Measurements from ENCODE around the gene JRKL. TPM values are rescaled to one million over a fixed set of nuclear protein-coding genes. Genes with fewer than 3 reads are reported as not detected.
"Not testable (repeated sequence)": the region's sequence is repeated elsewhere in the genome, so short reads cannot be mapped to it uniquely, and the experiment has no call there.

The JRKL gene
- polyA plus RNA-seq, 3 donors: 22.0 to 26.9 (median 22.0) TPM

DNA sequence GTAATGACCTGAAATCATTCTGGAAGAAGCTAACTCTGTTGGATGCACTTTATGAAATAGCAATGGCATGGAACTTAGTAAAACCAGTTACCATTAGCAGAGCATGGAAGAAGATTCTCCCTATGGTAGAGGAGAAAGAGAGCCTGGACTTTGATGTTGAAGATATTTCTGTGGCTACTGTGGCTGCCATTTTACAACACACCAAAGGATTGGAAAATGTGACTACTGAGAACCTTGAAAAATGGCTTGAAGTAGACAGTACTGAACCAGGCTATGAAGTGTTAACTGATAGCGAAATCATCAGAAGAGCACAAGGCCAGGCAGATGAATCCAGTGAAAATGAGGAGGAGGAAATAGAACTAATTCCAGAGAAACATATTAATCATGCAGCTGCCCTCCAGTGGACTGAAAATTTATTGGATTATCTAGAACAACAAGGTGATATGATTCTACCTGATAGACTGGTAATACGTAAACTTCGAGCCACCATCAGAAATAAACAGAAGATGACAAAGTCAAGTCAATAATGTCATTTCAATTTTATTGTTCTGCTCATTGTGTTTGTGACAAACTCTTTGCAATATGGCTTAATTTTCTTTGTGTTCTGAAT is 2.0 kb downstream of the JRKL start:
- DNase-seq: no peak

- peak; percentile 12 for DNase-seq
Measured at GRCh38 chr11:96393753-96394348, 4.0 kb downstream of the JRKL start.

GRCh38 chr11:96394773-96395172 is 5.0 kb downstream of the JRKL start:
- no peak for DNase-seq

GRCh38 chr11:96396637-96397036 is 6.8 kb downstream of the JRKL start:
- no peak for DNase-seq

DNA sequence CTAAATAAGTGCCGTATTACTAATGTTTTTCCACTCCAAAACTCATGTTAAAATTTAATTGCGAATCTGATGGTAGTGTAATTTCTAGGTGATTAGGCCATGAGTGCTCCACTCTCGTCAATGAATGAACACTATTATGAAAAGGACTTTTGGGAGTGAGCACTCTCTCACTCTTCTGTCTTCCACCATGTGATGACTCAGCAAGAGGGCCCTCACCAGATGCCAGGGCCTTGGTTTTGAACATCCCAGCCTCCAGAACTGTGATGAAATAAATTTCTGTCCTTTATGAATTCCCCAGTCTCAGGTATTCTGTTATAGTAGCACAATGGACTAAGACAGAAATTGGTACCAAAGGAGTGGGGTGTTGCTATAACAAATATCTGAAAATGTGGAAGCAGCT is 8.1 kb downstream of the JRKL start:
- DNase-seq: no peak

- DNase-seq: no peak
Measured at GRCh38 chr11:96400697-96401096, 10.9 kb downstream of the JRKL start.

DNA sequence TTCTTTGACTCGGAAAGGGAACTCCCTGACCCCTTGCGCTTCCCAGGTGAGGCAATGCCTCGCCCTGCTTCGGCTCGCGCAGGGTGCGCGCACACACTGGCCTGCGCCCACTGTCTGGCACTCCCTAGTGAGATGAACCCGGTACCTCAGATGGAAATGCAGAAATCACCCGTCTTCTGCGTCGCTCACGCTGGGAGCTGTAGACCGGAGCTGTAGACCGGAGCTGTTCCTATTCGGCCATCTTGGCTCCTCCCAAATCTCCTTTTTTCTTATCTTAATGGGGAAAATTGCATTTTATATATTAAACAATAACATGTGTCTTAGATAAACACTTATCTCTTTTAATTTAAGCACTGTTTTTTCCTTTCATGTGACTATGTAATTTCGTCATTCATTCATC is 21.6 kb downstream of the JRKL start:
- DNase-seq: not testable (repeated sequence)

DNA sequence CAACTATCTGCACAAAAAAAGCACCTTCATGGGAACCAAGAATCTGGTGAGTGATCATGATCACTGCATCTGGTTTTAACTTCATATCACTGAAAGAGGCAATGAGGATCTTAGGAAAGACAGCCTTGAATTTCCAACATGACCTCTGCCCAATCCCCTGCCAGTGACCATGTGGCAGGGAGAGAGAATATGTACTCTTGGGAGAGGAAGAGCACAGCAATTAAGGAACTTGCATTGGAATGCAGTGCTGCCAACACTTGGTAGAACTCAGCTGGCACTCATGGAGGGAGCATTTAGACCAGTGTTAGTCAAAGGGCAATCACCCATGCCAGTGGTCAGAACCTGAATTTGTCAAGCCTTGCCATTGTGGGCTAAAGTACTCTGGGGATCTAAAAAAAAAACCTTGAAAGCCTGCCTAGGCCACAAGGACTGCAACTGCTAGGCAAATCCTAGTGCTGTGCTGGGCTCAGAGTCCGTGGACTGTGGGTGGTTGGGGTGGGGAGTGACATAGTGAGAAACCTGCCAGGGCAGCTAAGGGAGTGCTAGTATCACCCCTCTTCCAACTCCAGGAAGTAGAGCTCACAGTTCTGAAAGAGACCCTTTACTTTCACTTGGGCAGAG is 23.1 kb downstream of the JRKL start:
- no peak for DNase-seq

GRCh38 chr11:96413408-96413807 is 23.6 kb downstream of the JRKL start:
- no peak for DNase-seq

DNA sequence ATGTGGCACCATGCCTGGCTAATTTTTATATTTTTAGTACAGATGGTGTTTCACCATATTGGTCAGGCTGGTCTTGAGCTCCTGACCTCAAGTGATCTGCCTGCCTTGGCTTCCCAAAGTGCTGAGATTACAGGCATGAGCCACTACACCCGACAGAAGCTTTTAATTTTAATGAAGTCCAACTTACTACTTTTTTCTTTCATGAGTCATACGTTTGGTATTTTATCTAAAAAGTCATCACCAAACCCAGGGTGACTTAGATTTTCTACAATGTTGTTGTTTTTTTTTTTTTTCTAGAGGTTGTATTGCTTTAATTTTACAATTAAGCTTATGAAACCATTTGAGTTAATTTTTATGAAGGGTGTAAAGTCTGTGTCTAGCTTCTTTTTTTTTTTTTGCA is 34.9 kb downstream of the JRKL start:
- no peak for DNase-seq

DNA sequence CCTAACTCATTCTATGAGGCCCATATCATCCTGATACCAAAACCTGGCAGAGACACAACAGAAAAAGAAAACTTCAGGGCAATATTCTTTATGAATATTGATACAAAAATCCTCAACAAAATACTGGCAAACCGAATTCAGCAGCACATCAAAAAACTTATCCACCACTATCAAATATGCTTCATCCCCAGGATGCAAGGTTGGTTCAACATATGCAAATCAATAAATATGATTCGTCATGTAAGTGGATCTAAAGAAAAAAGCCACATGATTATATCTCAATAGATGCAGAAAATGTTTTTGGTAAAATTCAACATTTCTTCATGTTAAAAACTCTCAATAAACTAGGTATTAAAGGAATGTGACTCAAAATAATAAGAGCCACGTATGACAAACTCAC is 40.9 kb downstream of the JRKL start:
- DNase-seq: no peak

DNA sequence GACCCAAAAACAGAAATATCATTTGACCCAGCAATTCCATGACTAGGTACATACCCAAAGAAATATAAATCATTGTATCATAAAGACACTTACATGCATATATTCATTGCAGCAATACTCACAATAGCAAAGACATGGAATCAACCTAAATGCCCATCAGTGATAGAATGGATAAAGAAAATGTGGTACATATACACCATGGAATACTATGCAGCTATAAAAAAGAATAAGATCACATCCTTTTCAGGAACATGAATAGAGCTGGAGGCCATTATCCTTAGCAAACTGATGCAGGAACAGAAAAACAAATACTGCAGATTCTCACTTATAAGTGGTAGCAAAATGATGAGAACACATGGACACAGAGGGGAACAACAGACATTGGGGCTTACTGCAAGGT is 42.8 kb downstream of the JRKL start:
- not testable (repeated sequence) for DNase-seq

Other genes starting within 250 kb of the JRKL start
- 10 to 100 TPM; 28.1 to 29.8 (median 28.8) TPM for gene MAML2, start 46.8 kb upstream of the JRKL start, polyA plus RNA-seq (ENCODE audit: insufficient read length in 3 of 3)
- 10 to 100 TPM; 43.4 to 51.6 (median 47.9) TPM for gene CCDC82, start 101 bp upstream of the JRKL start, polyA plus RNA-seq (ENCODE audit: insufficient read length in 3 of 3)